HG02884 (cell line): ENCODE measurements around the gene CDK5.

Source experiments
- ATAC-seq: cut with Tn5 transposase; IDR thresholded peaks from one replicate; pipeline ENCODE4 v1.9.1; 2021; ENCODE audit warnings: mild to moderate bottlenecking, moderate library complexity; ENCODE audit not compliant: unreplicated experiment

Gene CDK5

GRCh38 chr7:151074817-151075661 is 17.3 kb upstream of the CDK5 start:
- no peak for ATAC-seq

DNA sequence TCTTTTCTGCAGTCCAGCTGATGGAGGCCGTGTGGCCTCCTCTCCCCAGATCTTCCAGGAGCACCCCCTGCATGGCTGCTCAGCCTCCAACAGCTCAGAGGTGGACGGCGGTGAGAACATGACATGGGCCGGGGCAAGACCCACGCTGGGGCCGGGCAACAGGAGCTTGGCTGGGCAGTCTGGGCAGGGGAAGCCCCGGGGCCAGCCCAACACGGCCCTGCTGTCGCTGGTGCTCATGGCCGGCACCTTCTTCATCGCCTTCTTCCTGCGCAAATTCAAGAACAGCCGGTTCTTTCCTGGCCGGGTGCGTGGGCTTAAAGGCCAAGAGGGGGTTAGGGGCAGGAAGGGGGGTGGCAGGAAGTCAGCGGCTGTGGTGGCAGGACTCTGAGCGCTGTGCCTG is 16.3 kb upstream of the CDK5 start:
- no peak for ATAC-seq

- ATAC-seq, result no peak
These were observed 13.6 kb upstream of the CDK5 start for GRCh38 chr7:151071032-151071866.

DNA sequence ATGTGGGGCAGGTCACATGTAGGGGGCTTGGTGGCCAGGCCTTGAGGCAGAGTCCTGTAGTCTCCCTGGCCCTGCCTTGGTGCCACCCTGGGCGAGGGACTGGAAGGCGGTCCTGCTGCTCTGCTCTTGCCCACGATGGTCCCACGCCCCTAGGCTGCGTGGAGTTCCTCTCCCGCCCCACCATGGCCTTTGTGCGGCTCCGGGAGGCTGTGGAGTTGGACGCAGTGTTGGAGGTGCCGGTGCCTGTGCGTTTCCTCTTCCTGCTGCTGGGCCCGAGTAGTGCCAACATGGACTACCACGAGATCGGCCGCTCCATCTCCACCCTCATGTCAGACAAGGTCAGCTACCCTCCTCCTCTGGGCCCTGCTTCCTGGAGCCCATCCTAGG is 12.9 kb upstream of the CDK5 start:
- no peak for ATAC-seq

DNA sequence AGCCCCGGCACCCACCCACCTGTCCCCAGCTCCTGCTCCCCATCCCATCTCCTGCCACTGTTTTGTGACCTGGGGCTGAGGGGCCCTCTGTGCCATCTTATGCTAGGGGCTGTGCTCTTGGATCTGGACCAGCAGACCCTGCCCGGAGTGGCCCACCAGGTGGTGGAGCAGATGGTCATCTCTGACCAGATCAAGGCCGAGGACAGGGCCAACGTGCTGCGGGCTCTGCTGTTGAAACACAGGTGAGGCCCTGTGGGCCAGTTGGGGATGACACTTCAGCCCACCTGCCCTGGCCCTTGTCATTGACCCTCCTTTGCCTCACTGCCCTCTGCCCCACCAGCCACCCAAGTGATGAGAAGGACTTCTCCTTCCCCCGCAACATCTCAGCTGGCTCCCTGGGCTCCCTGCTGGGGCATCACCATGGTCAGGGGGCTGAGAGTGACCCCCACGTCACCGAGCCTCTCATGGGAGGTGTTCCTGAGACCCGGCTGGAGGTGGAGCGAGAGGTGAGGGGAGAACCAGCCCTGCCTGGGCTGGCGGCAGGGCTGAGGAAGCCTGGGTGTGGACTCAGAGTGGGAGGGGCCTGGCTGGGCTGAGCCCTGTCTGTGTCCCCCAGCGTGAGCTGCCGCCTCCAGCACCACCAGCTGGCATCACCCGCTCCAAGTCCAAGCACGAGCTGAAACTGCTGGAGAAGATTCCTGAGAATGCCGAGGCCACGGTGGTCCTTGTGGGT is 12.3 kb upstream of the CDK5 start:
- ATAC-seq, result no peak

GRCh38 chr7:151068069-151068773 is 10.5 kb upstream of the CDK5 start:
- ATAC-seq, result no peak

DNA sequence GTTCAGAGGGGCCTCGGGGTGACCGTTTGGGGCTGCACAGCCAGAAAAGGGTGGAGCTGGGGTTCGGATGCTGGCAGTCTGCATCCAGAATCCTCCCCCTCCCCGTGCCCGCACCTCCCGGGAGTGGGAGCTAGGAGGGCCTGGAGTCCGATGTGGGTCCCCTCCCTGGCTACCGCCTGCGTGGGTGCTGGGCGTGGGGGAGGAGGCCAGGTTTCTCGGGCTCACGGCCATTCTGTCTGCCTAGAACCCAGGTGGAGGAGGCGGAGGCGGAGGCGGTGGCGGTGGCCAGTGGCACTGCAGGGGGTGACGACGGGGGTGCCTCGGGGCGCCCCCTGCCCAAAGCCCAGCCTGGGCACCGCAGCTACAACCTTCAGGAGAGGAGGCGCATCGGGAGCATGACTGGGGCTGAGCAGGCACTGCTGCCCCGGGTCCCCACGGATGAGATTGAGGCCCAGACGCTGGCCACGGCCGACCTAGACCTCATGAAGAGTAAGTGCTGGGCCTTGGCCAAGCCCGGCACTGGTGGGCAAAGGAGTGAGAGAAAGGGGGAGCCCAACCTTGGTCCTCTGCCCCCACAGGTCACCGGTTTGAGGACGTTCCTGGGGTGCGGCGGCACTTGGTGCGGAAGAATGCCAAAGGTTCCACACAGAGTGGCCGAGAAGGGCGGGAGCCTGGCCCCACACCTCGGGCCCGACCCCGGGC is 8.7 kb upstream of the CDK5 start:
- ATAC-seq, result no peak

GRCh38 chr7:151065516-151065915 is 7.8 kb upstream of the CDK5 start:
- ATAC-seq, result no peak

DNA sequence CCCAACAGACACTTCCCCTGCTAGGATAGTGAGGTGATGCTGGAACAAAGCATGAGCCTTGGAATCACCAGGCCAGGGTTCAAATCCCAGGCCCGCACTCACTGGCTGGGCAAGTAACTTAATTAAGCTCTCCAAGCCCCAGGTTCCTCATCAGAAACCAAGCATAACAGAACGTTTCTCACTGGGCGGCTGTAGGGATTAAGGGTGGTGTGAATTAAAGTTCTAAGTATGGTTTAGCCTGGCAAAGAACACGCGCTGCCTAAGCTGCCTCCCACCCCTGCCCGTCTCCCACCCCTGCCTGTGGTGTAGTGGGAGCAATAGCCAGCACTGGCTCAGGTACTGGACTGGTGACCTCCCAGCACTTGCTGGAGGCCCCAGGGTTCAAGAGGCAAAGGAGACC is 7.3 kb upstream of the CDK5 start:
- no peak for ATAC-seq

DNA sequence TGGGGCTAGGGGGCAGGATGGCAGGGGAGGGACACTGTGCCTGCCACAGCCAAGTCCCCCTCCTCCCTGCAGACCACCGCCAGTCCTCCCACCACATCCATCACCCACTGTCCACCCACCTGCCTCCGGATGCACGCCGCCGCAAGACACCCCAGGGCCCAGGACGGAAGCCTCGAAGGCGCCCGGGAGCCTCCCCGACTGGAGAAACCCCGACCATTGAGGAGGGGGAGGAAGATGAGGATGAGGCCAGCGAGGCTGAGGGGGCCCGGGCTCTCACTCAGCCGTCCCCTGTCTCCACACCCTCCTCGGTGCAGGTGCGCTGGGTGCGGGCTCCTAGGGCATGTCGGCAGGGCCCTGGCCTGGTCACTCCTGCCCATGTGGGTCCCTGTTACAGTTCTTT is 6.8 kb upstream of the CDK5 start:
- ATAC-seq, result no peak

DNA sequence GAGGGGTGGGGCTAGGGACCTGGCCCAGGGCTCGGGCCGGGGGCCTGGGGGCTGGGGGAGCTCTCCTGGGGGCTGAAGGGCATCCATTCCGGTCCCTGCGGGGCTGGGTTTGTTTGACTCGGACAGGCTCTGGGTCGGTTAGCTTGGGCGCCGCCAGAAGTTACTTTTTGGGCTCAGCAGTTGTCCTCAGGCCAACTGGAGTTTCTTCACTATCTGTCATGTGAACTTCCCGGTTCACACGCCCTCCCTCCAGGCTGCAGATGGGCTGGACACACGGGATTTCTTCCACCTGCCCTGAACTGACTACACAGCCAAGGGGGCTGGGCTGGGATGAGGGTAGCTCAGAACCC is 5.5 kb upstream of the CDK5 start:
- ATAC-seq, result no peak

DNA sequence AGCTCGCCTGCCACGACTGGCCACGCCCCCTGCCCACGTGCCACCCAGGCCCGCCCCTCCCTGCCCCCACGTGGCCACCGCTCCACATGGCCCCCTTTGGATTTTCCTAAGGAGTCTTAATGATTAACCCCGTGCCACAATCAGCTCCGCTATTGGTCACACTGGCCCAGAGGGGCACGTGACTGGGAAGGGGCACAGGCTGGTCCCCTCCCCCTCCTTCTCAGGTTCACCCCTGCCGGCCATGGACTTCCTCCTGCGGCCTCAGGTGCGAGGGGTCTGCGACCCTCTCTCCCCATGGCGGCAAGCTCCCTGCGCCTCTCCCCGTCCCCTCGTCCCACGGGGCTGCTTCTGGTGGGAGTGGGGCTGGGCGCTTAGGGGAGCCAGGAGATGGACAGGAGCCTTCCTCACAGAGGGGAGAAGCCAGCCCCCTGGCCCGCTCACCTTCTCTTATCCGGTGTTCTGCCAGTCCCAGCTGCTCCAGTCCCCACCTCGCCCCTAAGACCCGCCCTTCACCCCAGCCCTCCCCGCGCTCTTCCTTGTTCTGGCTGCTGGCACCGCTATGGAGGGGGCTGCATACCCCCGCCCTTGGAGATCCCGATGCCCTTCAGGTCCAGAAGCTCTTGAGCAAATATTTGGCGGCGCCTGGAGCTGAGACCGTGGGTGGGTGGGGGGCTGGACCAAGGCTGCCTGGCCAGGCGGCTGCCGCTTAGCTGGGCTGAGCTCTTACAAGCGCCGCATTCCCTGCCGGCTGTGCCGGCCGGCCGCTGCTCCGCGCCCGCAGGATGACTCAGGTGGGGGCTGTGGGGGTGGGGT is 4.9 kb upstream of the CDK5 start:
- no peak for ATAC-seq

- no peak for ATAC-seq
These were observed 4.4 kb upstream of the CDK5 start for GRCh38 chr7:151062111-151062398.

GRCh38 chr7:151061213-151062110 is 3.8 kb upstream of the CDK5 start:
- no peak for ATAC-seq

DNA sequence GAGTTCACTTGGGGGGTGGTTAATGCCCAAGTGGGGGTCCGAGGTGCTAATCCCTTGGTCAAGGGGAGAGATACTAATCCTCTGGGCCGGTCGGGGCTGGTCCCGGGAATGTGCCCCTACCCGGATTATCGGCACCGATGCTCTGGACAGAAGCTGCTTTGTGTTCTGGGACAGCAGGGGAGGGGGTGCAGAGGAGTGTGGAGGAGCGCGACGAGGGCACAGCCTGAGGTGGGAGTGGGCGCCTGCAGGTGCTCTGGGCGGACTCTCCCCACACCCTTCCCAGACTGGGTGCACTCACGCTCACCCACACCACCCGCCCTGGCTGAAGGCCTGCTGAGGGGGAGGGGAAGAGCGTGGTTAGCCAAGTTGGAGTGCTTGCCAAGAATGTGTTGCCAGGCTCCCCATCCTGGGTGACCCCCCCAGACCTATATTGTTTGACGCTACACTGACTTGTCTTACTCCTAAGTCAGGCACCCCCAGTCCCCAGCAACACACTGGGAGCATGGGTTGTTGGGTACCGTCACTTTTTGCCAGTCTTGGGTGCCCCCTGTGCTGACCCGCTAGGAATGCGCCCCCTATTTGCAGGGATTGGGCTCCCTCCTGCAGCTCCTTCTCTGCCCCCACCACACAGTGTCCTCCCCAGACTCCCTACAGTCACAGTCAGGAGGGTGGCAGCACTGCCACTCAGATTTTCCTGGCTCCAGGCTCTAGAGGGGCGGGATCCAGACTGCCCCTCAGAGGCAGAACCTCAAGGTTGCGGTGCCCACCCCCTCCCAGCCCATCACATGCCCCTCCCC is 2.9 kb upstream of the CDK5 start:
- ATAC-seq, result no peak

DNA sequence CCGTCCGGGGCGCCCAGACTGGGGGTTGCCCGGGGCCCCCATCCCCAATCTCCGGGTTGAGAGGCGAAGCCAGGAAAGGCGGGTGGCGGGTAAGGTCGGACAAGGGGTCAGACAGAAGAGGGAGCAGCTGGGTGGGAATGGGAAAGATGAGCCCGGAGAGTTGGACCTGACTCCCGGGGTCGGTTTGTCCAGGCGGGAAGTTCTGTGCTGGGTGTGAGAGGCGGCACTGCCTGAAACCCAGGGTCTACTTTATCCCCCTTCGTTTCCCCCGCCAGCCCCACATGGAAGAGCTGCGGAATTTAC is 2.4 kb upstream of the CDK5 start:
- no peak for ATAC-seq

DNA sequence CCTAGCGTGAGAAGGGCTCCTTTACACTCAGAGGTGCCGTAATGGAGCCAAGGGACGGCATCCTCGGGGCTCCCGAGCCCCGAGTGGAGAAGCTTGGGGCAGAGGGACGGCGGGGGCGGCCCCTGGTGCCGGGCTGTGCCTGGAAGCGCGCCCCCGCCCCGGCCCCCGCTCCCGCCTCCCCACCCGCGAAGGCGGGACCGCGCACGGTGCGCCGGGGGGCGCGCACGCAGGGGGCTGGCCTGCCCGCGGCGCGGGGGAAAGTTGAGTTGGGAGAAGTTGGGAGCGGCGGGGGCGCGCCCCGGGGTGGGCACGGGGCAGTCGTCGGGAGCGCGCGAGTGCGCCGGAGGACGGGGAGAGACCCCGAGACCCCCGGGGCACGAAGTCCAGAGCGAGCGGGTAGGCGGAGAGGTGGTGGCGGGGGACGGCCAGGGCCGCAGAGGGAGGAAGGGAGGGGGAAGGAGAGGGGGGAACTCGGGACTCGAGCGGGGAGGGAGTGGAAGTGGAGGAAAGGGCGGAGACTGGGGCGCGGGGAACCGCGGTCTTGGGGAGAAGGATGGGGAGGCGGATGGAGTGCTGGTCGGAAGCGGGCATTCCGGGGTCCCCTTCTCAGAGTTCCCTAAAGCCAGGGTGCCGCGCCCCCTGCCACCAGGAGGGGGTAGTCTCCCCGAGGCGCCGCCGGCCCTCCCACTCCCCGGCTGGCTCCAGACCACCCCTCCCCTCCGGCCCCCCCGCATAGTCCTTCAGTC is 1.8 kb upstream of the CDK5 start, which contains the start of gene SLC4A2:
Gene SLC4A2, plus strand, starts transcription at position 223 of the 746 bp plus-strand sequence. CDS start 2,399 bp downstream, outside the sequence.
- ATAC-seq, result no peak
